HepG2 (cell line): ENCODE measurements around the gene NOS1AP. TPM values are rescaled to one million over a fixed set of nuclear protein-coding genes. Genes with fewer than 3 reads are reported as not detected.

ENCODE experiments used
- DPF2 ChIP-seq: sonication (generic); formaldehyde crosslinking; IDR thresholded peaks from 2 replicates; pipeline ENCODE4 v1.4.0; 2020; ENCODE audit warnings: mild to moderate bottlenecking, low read depth, missing genetic modification reagents, borderline replicate concordance
- MED13 ChIP-seq: sonication (generic); formaldehyde crosslinking; IDR thresholded peaks from 2 replicates; pipeline ENCODE4 v1.5.0; 2020; ENCODE audit warnings: missing genetic modification reagents
- NFKBIZ ChIP-seq: IDR thresholded peaks from 2 replicates; pipeline ENCODE4 v1.6.1; 2018; ENCODE audit warnings: missing genetic modification reagents, missing compliant biosample characterization
- POLR2AphosphoS2 ChIP-seq: IDR thresholded peaks from 2 replicates; pipeline ENCODE4 v1.6.1; 2011; ENCODE audit warnings: low read depth, low read length, improper control_type of control experiment
- PRDM10 ChIP-seq: sonication (generic); formaldehyde crosslinking; IDR thresholded peaks from 2 replicates; pipeline ENCODE4 v1.4.0; 2020; ENCODE audit warnings: low read depth, missing genetic modification reagents
- TOE1 ChIP-seq: sonication (generic); formaldehyde crosslinking; IDR thresholded peaks from 2 replicates; pipeline ENCODE4 v1.4.0; 2020; ENCODE audit warnings: mild to moderate bottlenecking, missing genetic modification reagents
- ZBTB46 ChIP-seq: sonication (generic); formaldehyde crosslinking; IDR thresholded peaks from 2 replicates; pipeline ENCODE4 v1.4.0; 2020; ENCODE audit warnings: mild to moderate bottlenecking, missing genetic modification reagents, borderline replicate concordance
- ZNF234 ChIP-seq: sonication (generic); formaldehyde crosslinking; conservative IDR thresholded peaks from 2 replicates; pipeline ENCODE4 v1.5.1; 2020; ENCODE audit warnings: mild to moderate bottlenecking, missing genetic modification reagents
- ZNF331 ChIP-seq: sonication (generic); formaldehyde crosslinking; IDR thresholded peaks from 2 replicates; pipeline ENCODE4 v1.4.0; 2020; ENCODE audit warnings: missing genetic modification reagents
- ZNF333 ChIP-seq: sonication (generic); formaldehyde crosslinking; IDR thresholded peaks from 2 replicates; pipeline ENCODE4 v1.4.0; 2020; ENCODE audit warnings: mild to moderate bottlenecking, missing genetic modification reagents, borderline replicate concordance
- ZNF407 ChIP-seq: sonication (generic); formaldehyde crosslinking; IDR thresholded peaks from one replicate; pipeline ENCODE4 v1.5.1; 2020; ENCODE audit warnings: mild to moderate bottlenecking, missing genetic modification reagents; ENCODE audit errors: not compliant biosample characterization
- ZNF674 ChIP-seq: sonication (generic); formaldehyde crosslinking; IDR thresholded peaks from 2 replicates; pipeline ENCODE4 v1.5.0; 2020; ENCODE audit warnings: low read depth, mild to moderate bottlenecking, missing genetic modification reagents
- ZNF850 ChIP-seq: sonication (generic); formaldehyde crosslinking; conservative IDR thresholded peaks from 2 replicates; pipeline ENCODE4 v1.9.0; 2021; ENCODE audit warnings: mild to moderate bottlenecking, missing genetic modification reagents
- polyA plus RNA-seq, 8 experiments: library from polyadenylated mRNA; depleted of rRNA in 3 of 8; stranded (reverse) in 7 of 8; unstranded in 1 of 8; fragments of >200 nt; fragmentation: Illumina TruSeq in 4 of 8; extraction: Trizol in 4 of 8; gene quantifications; 2 replicates each; pipeline versions ENCODE4 v1.2.1 to v1.2.3, GENCODE V29; 2011 to 2016; ENCODE audit warnings: low read depth in 4 of 8, missing spikeins in 1 of 8, mixed read lengths in 1 of 8; ENCODE audit not compliant: insufficient read depth in 1 of 8
- total RNA-seq, 5 experiments: library from RNA; depleted of rRNA; stranded (reverse); fragments of >200 nt; fragmentation: Illumina TruSeq; extraction: Trizol; gene quantifications; 2 replicates each; pipeline ENCODE4 v1.2.3, GENCODE V29; 2016; ENCODE audit warnings: low read depth in 1 of 5

The NOS1AP gene
- total and polyA plus RNA-seq, 2 of the 13 experiments (the other 11 are each of a cell fraction or from before 2014, with no cell fraction given): 2.0 to 3.3 TPM

DNA sequence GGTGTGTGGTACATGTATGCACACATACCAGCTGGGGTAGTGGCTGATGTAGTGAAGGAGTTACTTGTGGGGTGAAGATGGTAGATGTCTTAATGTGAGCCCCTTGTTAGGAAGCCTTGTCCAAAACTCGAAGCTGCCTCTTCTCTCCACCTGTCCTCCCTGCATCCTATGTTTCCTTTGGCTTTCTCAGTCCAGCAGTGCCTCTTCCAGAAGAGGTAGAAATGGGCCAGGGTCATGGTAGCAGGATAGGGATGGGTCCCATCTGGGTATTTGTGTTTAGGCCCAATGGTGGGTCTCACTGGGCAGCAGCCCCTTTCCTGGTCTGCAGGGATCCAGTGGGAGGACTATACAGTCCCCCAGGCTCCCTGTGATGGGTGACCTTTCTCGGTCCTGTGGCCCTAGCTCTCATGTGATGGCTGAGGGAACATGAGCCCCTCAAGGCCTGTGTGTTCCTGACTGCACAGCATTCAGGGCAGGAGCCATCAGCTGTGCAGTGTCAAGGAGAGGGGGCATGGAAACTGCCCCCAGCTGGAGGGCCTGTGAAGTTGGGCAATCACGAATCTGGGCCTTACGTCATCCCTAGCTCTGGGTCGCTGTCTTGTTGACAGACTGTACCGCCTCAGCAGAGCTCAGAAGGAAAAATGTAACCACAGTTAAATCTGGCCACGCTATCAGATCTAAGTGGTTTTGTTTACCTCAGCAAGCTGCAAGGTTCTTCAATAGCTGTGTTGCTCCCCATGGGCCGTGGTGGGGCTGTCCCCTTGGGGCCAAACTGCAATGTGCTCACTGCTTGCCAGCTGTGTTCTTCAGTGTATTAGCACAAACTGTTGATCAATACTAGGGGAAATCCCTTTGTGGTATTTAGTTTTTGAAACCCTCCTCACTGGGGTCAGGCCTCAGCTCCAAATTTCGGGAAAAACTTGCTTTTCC is 82.7 kb downstream of the NOS1AP start (continued):
- TF ChIP-seq ZNF234 (CRISPR knock-in tag) (no peak), ZNF333 (CRISPR knock-in tag) (no peak), DPF2 (CRISPR knock-in tag) (peak; percentile 65), ZNF331 (CRISPR knock-in tag) (peak; percentile 85; the same call in 1 of the 2 replicates), ZNF407 (CRISPR knock-in tag) (peak; percentile 48), ZNF850 (CRISPR knock-in tag) (no peak), ZNF674 (CRISPR knock-in tag) (no peak), NFKBIZ (CRISPR knock-in tag) (peak; percentile 95; the same call in 1 of the 2 replicates), ZBTB46 (CRISPR knock-in tag) (no peak), PRDM10 (CRISPR knock-in tag) (peak; percentile 74; the same call in 1 of the 2 replicates), TOE1 (CRISPR knock-in tag) (no peak), MED13 (CRISPR knock-in tag) (no peak), POLR2AphosphoS2 (no peak)
